ENCODE data around the gene PADI3. TPM values are rescaled to one million over a fixed set of nuclear protein-coding genes. Genes with fewer than 3 reads are reported as not detected.

PADI3 gene
- total RNA-seq, 4 donors from 2014 or later = 0.23 to 2.1 TPM; not detected in 2

- H3K4me3 ChIP-seq (ENCODE audit: low read depth, poor library complexity, severe bottlenecking) = no peak overlapping the region
- TF ChIP-seq CTCF (IDR thresholded peaks at IDR 0.05) = no peak
- TF ChIP-seq POLR2A (IDR thresholded peaks at IDR 0.05) = no peak
- DNase-seq (ENCODE audit: low spot score in 2 of 2) = no peak
- WGBS, 2 donors = 80 to 86% methylated on average over 3 of the region's 3 CpGs
- intact Hi-C loops (cut with DNase I; ENCODE audit: low total_unique reads) = no loop called here
Observed at GRCh38 chr1:17217607-17218006, 31.3 kb upstream of the PADI3 start.

DNA sequence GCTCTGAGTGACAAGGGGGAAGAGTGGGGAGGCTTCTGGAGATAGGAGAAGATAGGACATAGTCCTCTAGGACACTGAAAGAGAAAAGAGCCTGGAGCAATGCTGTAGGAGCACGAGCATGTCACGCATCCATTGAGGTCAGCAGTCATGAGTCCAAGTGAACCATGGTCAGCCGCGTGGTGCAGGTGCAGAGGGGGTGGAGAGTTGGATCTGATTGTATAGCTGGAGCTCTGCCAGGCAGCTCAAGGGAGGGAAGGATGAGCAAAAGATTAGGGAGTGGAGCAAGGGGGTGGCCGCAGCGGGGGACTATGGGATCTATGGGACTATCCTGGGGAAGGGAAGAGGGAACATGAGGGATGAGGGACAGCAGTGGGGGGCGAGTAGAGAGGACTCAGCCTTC, 30.0 kb upstream of the PADI3 start:
- no peak overlapping the region for H3K4me3 ChIP-seq (ENCODE audit: low read depth, poor library complexity, severe bottlenecking)
- 57 to 60% methylated on average over 7 of the region's 7 CpGs for WGBS, 2 donors
- DNase-seq (ENCODE audit: low spot score in 2 of 2) = no peak
- TF ChIP-seq POLR2A (IDR thresholded peaks at IDR 0.05) (no peak), CTCF (IDR thresholded peaks at IDR 0.05) (no peak)
- intact Hi-C loops (cut with DNase I; ENCODE audit: low total_unique reads) = no loop called here

DNA sequence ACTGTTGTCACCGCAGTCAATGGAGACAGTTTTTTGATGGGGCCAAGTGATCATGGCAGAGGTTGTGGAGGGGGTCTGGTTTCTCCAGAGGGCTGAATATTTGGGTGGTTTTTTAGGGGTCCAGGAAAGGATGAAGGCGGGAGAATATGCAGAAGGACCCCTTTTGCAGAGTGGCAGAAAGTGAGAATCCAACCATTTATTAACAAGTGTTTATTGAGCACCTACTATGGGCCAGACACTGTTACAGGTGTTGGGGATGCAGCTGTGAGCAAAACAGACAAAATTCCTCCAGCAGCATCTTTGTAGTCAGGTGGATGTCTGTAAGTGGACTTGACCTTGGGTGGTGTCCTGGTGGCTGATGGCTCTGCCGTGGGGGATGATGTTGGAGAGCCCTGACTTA, 28.6 kb upstream of the PADI3 start:
- H3K4me3 ChIP-seq (ENCODE audit: low read depth, poor library complexity, severe bottlenecking) = no peak overlapping the region
- DNase-seq (ENCODE audit: low spot score in 2 of 2) = no peak
- intact Hi-C loops (cut with DNase I; ENCODE audit: low total_unique reads) = no loop called here
- TF ChIP-seq POLR2A (IDR thresholded peaks at IDR 0.05) (no peak), CTCF (IDR thresholded peaks at IDR 0.05) (no peak)
- WGBS, 2 donors = 84 to 91% methylated on average over 3 of the region's 3 CpGs

- intact Hi-C loops (cut with DNase I; ENCODE audit: low total_unique reads) = no loop called here
- no peak for DNase-seq (ENCODE audit: low spot score in 2 of 2)
- H3K4me3 ChIP-seq (ENCODE audit: low read depth, poor library complexity, severe bottlenecking) = no peak overlapping the region
- 86 to 87% methylated on average over 14 of the region's 14 CpGs for WGBS, 2 donors
- TF ChIP-seq POLR2A (IDR thresholded peaks at IDR 0.05) = no peak
- no peak for TF ChIP-seq CTCF (IDR thresholded peaks at IDR 0.05)
Observed at GRCh38 chr1:17222557-17222956, 26.3 kb upstream of the PADI3 start.

DNA sequence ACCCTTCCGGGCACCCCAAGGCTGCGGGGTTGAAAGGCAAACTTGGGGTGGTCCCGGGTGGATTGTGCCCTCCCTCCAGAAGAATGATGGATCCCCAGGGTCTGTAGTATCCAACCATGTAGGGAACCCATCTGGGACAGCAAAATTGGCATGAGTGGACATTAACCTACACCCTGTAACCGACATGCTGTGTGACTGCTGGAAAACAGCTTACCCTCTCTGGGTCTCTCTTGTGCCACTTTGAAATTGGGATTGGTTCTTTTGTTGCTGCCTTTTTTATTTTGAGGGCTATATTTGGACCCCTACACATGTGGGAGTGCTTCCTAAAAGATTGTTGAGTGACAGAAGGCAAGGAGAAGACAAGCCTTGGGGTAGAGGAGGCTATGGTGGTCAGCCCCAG, 24.5 kb upstream of the PADI3 start:
- no peak for DNase-seq (ENCODE audit: low spot score in 2 of 2)
- intact Hi-C loops (cut with DNase I; ENCODE audit: low total_unique reads) = no loop called here
- TF ChIP-seq CTCF (IDR thresholded peaks at IDR 0.05) (no peak), POLR2A (IDR thresholded peaks at IDR 0.05) (no peak)
- WGBS, 2 donors = 84 to 93% methylated on average over 4 of the region's 4 CpGs
- H3K4me3 ChIP-seq (ENCODE audit: low read depth, poor library complexity, severe bottlenecking) = no peak overlapping the region

GRCh38 chr1:17225140-17225539, 23.8 kb upstream of the PADI3 start:
- intact Hi-C loops (cut with DNase I; ENCODE audit: low total_unique reads) = no loop called here
- WGBS, 2 donors = 80 to 87% methylated on average over 4 to 6 of the region's 6 CpGs

More at GRCh38 chr1:17225140-17225539, 23.8 kb upstream of the PADI3 start:
- DNase-seq (ENCODE audit: low spot score in 2 of 2) = no peak
- no peak for TF ChIP-seq CTCF (IDR thresholded peaks at IDR 0.05)
- no peak for TF ChIP-seq POLR2A (IDR thresholded peaks at IDR 0.05)
- no peak overlapping the region for H3K4me3 ChIP-seq (ENCODE audit: low read depth, poor library complexity, severe bottlenecking)
